UCSD-AML1 (cell line): Measurements from ENCODE around the gene IFT43.

ENCODE experiments used
- DNase-seq: peaks from one replicate; lab custom pipeline; 2025; ENCODE audit not compliant: unreplicated experiment; lab: John Stamatoyannopoulos, UW

Gene IFT43

GRCh38 chr14:76101391-76102379 lies 116.1 kb downstream of the IFT43 start:
- DNase-seq, result no peak

- no peak for DNase-seq
Measured at GRCh38 chr14:76104802-76105355, 119.3 kb downstream of the IFT43 start.

GRCh38 chr14:76106188-76106587 lies 120.6 kb downstream of the IFT43 start:
- DNase-seq, result no peak

- DNase-seq, result no peak
Measured at GRCh38 chr14:76109087-76109880, 123.7 kb downstream of the IFT43 start.

GRCh38 chr14:76112889-76113624 lies 127.5 kb downstream of the IFT43 start:
- no peak for DNase-seq

GRCh38 chr14:76113691-76114090 lies 128.1 kb downstream of the IFT43 start:
- DNase-seq, result no peak

DNA sequence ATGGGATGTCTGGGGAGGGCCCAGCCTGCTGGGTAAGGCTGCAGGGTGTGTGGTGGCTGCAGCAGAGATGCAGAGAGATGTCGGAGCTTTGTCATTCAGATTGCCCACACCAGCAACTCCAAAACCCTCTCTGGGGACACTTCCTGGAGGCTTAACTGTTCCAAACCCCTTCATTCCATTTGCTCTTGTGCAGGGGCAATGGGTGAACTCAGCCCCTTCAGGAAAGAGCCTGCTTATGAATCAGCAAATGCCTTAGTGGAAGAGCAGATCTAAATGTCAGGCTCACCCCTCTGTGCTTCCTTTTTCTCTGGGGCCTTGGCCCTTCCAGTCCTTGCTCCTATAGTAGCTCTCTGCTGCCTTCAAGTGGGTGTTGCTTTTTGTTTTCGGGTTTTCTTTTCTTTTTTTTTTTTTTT lies 129.5 kb downstream of the IFT43 start:
- DNase-seq, result no peak

DNA sequence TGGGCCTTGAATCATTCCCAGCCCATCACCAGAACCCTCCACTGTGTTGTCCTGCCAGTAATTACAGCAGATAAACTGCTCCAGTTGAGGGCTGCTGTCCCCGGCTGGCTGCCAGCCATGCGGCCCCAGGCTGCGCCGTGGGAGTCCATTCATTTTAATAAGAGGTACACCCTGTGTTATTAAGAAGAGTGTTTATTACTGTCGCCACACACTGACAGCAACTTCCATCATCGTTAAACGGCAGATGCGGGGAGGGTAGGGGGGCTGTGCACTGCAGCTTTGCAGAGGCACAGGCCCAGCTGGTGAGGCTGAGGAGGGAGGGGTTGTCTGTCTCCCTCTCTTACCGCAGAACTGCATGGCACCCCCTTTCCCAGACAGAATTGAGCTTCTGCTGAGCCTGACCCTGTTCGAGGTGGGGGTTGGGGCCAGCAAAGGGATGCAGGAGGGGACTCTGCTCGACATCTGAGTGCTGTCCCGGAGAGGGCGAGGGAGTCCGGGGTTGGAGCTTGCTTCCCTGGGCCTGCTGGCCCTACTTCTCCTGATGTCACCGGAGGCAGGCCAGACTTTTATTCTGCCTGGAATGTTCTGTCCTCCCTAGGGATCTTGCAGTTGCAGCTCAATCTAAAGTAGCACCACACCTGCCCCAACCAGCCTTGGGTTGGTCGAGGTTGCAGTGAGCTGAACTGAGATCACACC lies 132.4 kb downstream of the IFT43 start:
- DNase-seq, result no peak

DNA sequence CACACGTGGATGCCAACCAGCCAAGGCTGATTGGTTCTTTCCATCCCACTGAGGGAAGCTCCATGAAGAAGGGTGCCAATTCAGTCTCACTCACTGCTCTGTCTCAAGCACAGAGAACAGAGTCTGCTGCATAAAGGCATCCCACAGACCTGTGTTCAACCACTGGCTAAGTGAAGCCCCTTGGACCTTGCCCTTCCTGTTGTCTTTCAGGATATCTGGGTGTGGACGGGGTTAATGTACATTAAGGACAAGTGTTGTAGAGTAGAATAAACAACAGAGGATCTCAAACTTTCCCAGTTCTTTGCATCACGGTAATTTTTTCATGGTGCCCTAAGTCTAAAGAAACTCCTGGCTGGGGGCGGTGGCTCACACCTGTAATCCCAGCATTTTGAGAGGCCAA lies 133.0 kb downstream of the IFT43 start:
- DNase-seq, result no peak

GRCh38 chr14:76121089-76121748 lies 135.7 kb downstream of the IFT43 start:
- no peak for DNase-seq

- no peak for DNase-seq
Measured at GRCh38 chr14:76123426-76124225, 138.1 kb downstream of the IFT43 start.

DNA sequence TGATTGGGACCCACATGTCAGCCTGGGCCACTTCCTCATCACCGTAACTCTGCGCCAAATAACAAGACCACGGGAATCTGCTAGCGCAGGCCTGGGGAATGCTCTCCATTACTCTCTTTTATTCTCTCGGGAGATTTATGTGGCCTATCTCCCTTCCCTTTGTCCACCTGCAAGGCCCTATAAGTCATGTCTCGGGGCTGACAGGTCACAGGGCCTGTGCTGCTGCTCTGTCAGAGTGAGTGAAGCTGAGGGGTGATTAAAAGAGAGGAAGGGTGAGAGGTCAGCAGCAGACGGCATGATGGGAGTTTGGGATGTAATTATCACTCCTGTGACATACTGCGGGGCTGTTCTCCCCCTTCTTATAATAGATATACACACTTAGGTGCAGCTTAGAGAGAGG lies 139.9 kb downstream of the IFT43 start:
- no peak for DNase-seq

GRCh38 chr14:76126076-76126475 lies 140.5 kb downstream of the IFT43 start:
- no peak for DNase-seq

GRCh38 chr14:76129851-76130576 lies 144.5 kb downstream of the IFT43 start:
- DNase-seq, result no peak

- DNase-seq, result no peak
Measured at GRCh38 chr14:76131071-76131965, 145.8 kb downstream of the IFT43 start.

- no peak for DNase-seq
Measured at GRCh38 chr14:76133103-76133502, 147.5 kb downstream of the IFT43 start.
